Neural cell (in vitro differentiated cells): ENCODE data around the gene HOXA4. TPM values are rescaled to one million over a fixed set of nuclear protein-coding genes. Genes with fewer than 3 reads are reported as not detected.

Source experiments
- H2AFZ ChIP-seq: fragments of 200-600, 300-800 bp; sonication (generic), shearing (Covaris generic); 2 replicates; pipeline ENCODE4 v1.6.0; 2014; ENCODE audit warnings: low read depth, mild to moderate bottlenecking, antibody characterized with exemption, low read length, moderate library complexity
- H3F3A ChIP-seq: fragments of 200-600 bp; shearing (Covaris generic); 2 replicates; pipeline ENCODE4 v1.6.1; 2016; ENCODE audit warnings: mild to moderate bottlenecking, moderate library complexity, mixed read lengths, antibody characterized with exemption, low read length; ENCODE audit not compliant: insufficient read depth, poor library complexity, severe bottlenecking
- H3K27ac ChIP-seq: fragments of 200-600, 300-800 bp; sonication (generic), shearing (Covaris generic); 2 replicates; pipeline ENCODE4 v1.5.1; 2014; ENCODE audit warnings: mild to moderate bottlenecking, low read length, moderate library complexity
- H3K27me3 ChIP-seq: fragments of 300-800, 200-600 bp; sonication (generic), shearing (Covaris generic); 2 replicates; pipeline ENCODE4 v1.6.0; 2014; ENCODE audit warnings: mild to moderate bottlenecking, low read depth, low read length, moderate library complexity; ENCODE audit not compliant: insufficient read depth
- H3K36me3 ChIP-seq: fragments of 300-800, 200-600 bp; sonication (generic), shearing (Covaris generic); 2 replicates; pipeline ENCODE4 v1.5.1; 2014; ENCODE audit warnings: mild to moderate bottlenecking, antibody characterized with exemption, low read length, moderate library complexity; ENCODE audit not compliant: insufficient read depth
- H3K4me2 ChIP-seq: fragments of 300-800, 200-600 bp; sonication (generic), shearing (Covaris generic); 2 replicates; pipeline ENCODE4 v1.6.0; 2014; ENCODE audit warnings: mild to moderate bottlenecking, low read length
- H3K4me3 ChIP-seq: fragments of 300-800, 200-600 bp; sonication (generic), shearing (Covaris generic); 2 replicates; pipeline ENCODE4 v1.5.1; 2014; ENCODE audit warnings: mild to moderate bottlenecking, low read length, moderate library complexity
- H3K79me2 ChIP-seq: fragments of 200-600 bp; shearing (Covaris generic); replicated peaks from 2 replicates; pipeline ENCODE4 v1.6.0; 2014; ENCODE audit warnings: mild to moderate bottlenecking, low read length, moderate library complexity; ENCODE audit not compliant: insufficient read depth
- H3K9ac ChIP-seq: fragments of 300-800, 200-600 bp; sonication (generic), shearing (Covaris generic); 2 replicates; pipeline ENCODE4 v1.6.1; 2016; ENCODE audit warnings: mild to moderate bottlenecking, low read length, mixed read lengths
- H3K9me2 ChIP-seq: fragments of 200-600 bp; shearing (Covaris generic); 2 replicates; pipeline ENCODE4 v1.6.1; 2016; ENCODE audit warnings: mild to moderate bottlenecking, low read length, mixed read lengths; ENCODE audit not compliant: insufficient read depth
- H3K9me3 ChIP-seq: fragments of 200-600, 300-800 bp; sonication (generic), shearing (Covaris generic); 2 replicates; pipeline ENCODE4 v1.6.1; 2016; ENCODE audit warnings: mild to moderate bottlenecking, mixed run types, low read length, moderate library complexity, mixed read lengths
- H4K20me1 ChIP-seq: fragments of 200-600 bp; shearing (Covaris generic); 2 replicates; pipeline ENCODE4 v1.6.1; 2016; ENCODE audit warnings: mild to moderate bottlenecking, mixed run types; ENCODE audit not compliant: insufficient read depth
- CTCF ChIP-seq: fragments of 450-650 bp; IDR thresholded peaks from 2 replicates; pipeline ENCODE4 v1.5.1; 2014; ENCODE audit warnings: antibody characterized with exemption, mild to moderate bottlenecking, moderate library complexity; ENCODE audit not compliant: poor library complexity, severe bottlenecking
- EP300 ChIP-seq: fragments of 450-650 bp; conservative IDR thresholded peaks from 2 replicates; pipeline ENCODE4 v1.6.1; 2014; ENCODE audit warnings: antibody characterized with exemption, mild to moderate bottlenecking, moderate library complexity; ENCODE audit not compliant: poor library complexity, severe bottlenecking
- EZH2 ChIP-seq: fragments of 200-600, 300-800 bp; shearing (Covaris generic), sonication (generic); IDR thresholded peaks from 2 replicates; pipeline ENCODE4 v1.6.1; 2014; ENCODE audit warnings: antibody characterized with exemption, low read length, borderline replicate concordance, mild to moderate bottlenecking; ENCODE audit not compliant: insufficient read depth, poor library complexity, severe bottlenecking
- MXI1 ChIP-seq: fragments of 450-650 bp; conservative IDR thresholded peaks from 2 replicates; pipeline ENCODE4 v1.6.1; 2014; ENCODE audit warnings: antibody characterized with exemption, mild to moderate bottlenecking; ENCODE audit not compliant: poor library complexity, severe bottlenecking
- POLR2AphosphoS5 ChIP-seq: IDR thresholded peaks from 2 replicates; pipeline ENCODE4 v1.6.1; 2012
- RAD21 ChIP-seq: fragments of 450-650 bp; conservative IDR thresholded peaks from 2 replicates; pipeline ENCODE4 v1.6.1; 2014; ENCODE audit warnings: antibody characterized with exemption, mild to moderate bottlenecking, moderate library complexity
- REST ChIP-seq: IDR thresholded peaks from 2 replicates; pipeline ENCODE4 v1.6.1; 2012; ENCODE audit warnings: borderline replicate concordance
- SMC3 ChIP-seq: fragments of 450-650 bp; conservative IDR thresholded peaks from 2 replicates; pipeline ENCODE4 v1.6.1; 2014; ENCODE audit warnings: antibody characterized with exemption, mild to moderate bottlenecking, moderate library complexity; ENCODE audit not compliant: poor library complexity
- TAF1 ChIP-seq: IDR thresholded peaks from 2 replicates; pipeline ENCODE4 v1.6.1; 2012; ENCODE audit warnings: low read depth
- polyA plus RNA-seq: library from polyadenylated mRNA; depleted of rRNA; stranded (reverse); fragments of >200 nt; gene quantifications from 2 replicates; pipeline ENCODE4 v1.2.3, GENCODE V29; 2014

Gene HOXA4
- polyA plus RNA-seq, 1 donor from 2014 or later = not detected

- Histone ChIP-seq H3K9me2 (no peaks in the 10 kb centered on the region), H3K27me3 (peaks cover 100% of the 10 kb centered on the region), H3K9me3 (peaks cover 15% of the 10 kb centered on the region), H3K36me3 (no peaks in the 10 kb centered on the region), H3K79me2 (no peaks in the 10 kb centered on the region), H3F3A (no peaks in the 10 kb centered on the region), H3K9ac (no peak overlapping the region), H2AFZ (no peak overlapping the region), H3K4me3 (no peak overlapping the region), H3K27ac (no peak overlapping the region), H4K20me1 (no peaks in the 10 kb centered on the region), H3K4me2 (no peak overlapping the region)
- no peak for TF ChIP-seq SMC3
Measured at GRCh38 chr7:27170426-27171324, 40.1 kb upstream of the HOXA4 start.

GRCh38 chr7:27169658-27170425 lies 39.3 kb upstream of the HOXA4 start:
- Histone ChIP-seq H3K27me3 (peaks cover 100% of the 10 kb centered on the region), H3K79me2 (no peaks in the 10 kb centered on the region), H3K4me2 (no peak overlapping the region), H3K27ac (no peak overlapping the region), H4K20me1 (no peaks in the 10 kb centered on the region), H3K36me3 (no peaks in the 10 kb centered on the region), H3K9me3 (peaks cover 24% of the 10 kb centered on the region), H3K4me3 (peak overlapping the region; percentile 28), H3K9me2 (no peaks in the 10 kb centered on the region), H3K9ac (no peak overlapping the region), H2AFZ (no peak overlapping the region), H3F3A (no peaks in the 10 kb centered on the region)
- TF ChIP-seq RAD21 = no peak

GRCh38 chr7:27168265-27168947 lies 37.8 kb upstream of the HOXA4 start:
- Histone ChIP-seq H3K4me2 (no peak overlapping the region), H3K27me3 (peaks cover 100% of the 10 kb centered on the region), H3K9me2 (no peaks in the 10 kb centered on the region), H3F3A (no peaks in the 10 kb centered on the region), H4K20me1 (no peaks in the 10 kb centered on the region), H3K27ac (no peak overlapping the region), H3K9me3 (peaks cover 25% of the 10 kb centered on the region), H3K36me3 (no peaks in the 10 kb centered on the region), H2AFZ (no peak overlapping the region), H3K79me2 (no peaks in the 10 kb centered on the region), H3K4me3 (no peak overlapping the region), H3K9ac (no peak overlapping the region)
- TF ChIP-seq POLR2AphosphoS5 (no peak), TAF1 (no peak), EP300 (no peak), REST (no peak), RAD21 (no peak), CTCF (no peak), MXI1 (no peak), SMC3 (no peak), EZH2 (no peak)
